HS-5 (cell line): ENCODE data around the gene GABRR2.

Experiments
- DNase-seq: peaks from one replicate; pipeline ENCODE4 v3.0.0-alpha.2; 2012; ENCODE audit warnings: low read depth

GABRR2 gene

DNA sequence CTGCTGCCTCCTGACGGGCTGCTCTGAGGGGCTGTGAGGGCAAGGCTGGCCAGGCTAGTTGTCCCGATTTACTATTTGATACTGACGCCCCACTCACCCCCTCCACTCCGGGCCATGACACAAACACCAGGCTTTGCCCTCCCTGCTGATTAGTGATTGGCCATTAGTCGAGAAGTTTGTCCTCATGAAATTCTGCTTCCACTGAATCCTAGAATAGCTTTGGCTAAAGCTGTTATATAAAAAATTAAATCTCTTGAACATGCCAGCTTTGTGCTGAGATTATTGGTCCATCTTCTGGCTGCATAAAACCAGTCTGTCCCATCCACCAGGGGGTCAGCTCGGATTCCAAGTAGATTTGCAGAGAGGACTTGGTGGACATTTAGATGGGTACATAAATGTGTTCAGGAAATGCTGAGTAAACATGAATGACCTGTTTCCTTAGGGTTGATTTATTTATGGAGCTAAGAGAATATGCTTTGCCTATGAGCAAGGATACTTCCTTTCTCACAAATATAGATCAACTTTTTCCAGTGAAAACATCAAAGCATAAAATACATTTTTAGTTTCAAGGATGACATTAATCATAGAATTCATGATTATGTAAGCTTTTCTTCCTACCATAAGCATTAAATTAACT lies at the start of gene GABRR2:
Gene GABRR2, minus strand, starts transcription at position 51 of the 637 bp plus-strand sequence. CDS start 134 bp downstream, outside the sequence.
- DNase-seq = no peak

DNA sequence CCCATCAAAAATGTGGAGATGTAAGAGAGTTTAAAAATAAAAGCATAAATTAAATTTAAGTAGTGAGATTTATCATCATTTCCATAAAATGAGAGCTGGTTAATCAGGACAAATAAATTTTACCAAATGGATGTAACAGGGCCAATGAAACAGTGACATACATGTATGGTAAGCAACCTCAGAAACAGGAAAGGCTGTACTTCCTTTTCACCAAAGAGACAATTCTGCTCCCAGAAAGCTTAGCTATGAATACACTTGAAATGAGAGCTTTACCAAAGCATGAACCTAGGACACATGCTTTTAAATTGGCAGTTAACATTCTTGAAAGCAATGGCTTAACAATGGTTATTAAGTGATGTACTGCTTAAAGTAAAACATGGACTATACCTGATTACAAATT lies 49.5 kb upstream of the GABRR2 start:
- no peak for DNase-seq

DNA sequence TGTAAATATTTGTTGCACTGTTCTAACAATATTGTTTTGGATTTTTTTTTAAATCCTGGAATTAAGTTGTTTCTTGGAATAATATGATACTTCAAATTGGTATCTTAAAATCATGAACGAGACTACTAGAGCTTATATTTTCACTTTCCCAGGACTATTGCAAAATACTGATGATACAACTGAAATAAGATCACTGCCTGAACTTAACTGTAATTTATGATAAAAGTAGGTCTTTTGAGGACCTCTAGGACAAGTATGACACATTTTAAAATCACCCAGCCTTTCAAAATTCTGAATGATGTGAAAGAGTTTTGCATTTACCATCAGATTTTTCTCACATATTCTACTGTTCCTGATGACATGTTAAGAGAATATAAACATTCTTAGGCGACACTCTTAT lies 46.1 kb upstream of the GABRR2 start:
- DNase-seq = no peak

DNA sequence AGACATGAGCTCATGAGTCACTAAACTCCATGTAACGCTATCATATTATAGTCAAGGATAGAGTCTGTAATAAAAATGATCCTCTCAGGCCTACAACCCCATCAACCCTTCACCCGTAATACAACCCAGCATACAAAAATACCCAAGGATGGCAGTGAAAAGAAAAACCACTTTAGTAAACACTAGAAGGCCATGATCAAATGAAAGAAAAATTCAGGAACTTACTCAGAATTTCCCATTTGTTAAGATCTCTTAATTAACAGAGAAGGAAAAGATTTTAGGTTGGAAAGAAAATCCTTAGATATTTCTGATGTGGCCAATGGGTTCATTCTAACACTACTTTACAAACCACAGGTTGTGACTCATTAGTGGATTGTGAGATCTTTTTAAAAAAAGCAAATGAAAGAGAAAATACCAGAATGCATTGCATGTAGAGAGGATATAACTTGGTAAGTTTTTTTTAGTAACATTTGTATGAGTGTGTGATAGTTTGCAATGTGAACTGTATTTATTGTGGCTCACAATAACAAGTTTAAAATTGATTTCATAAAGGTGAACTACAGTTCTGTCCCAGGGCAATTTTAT lies 45.4 kb upstream of the GABRR2 start:
- no peak for DNase-seq

DNA sequence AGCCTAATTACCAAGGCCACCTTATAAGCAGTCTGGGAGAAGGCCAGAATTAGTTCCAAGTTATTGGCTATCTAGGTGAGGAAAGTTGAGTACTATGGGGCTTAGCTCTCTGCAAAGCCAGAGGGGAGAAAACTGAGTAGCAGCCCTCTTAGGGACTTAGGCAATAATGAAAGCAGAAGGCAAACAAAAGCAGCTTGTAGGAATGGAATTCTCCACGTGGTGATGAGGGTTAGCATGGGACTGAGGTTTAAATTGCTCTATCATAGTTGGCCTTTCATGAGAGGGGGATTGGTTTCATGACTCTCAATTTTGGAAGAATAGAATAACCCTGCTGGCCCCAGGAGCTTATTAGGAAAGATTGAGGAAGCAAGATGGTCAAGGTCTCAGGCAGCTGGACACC lies 44.5 kb upstream of the GABRR2 start:
- DNase-seq = no peak

DNA sequence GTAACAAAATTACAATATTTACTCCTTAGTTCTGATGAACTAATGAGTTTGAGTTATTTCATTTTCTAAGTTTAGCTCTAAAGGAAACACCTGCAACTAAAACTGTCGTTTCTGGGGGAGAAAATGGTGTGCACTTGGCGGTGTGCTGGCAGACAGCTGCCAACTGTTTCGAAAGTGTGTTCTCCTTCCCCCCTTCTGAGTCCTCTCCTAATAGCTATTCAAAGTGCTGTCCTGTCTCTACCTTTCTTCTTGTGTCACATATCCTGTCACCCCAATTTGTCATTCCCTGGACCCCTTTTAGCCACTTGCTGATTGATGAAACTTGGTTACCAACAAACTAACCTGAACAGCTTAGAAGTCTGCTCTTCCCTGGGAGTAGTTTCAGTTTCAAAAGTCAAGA lies 42.3 kb upstream of the GABRR2 start:
- no peak for DNase-seq

DNA sequence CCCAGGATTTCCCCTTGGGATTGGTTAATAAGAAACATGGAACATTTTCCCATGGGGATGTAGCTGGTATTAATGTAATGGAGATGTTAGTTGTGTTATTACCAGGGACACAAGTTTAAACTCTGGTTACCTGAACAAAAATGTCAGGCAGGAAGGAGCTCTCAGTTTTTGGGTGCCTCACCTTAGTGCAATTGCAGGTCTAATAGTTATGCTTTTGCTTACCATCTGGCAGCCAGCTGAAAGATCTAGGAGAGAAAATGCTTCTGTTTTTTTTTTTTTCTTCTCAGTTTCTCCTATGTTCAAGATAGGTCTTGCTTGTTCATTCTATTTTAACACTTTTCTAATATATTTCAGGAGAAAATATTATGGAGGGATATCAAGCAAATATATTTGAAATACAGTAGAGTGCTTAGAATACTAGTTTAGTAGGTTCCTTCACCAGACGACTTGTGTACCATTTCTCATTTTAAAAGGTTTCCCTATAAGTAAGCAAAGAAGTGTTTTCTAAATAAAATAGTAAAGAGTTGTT lies 41.6 kb upstream of the GABRR2 start:
- no peak for DNase-seq

DNA sequence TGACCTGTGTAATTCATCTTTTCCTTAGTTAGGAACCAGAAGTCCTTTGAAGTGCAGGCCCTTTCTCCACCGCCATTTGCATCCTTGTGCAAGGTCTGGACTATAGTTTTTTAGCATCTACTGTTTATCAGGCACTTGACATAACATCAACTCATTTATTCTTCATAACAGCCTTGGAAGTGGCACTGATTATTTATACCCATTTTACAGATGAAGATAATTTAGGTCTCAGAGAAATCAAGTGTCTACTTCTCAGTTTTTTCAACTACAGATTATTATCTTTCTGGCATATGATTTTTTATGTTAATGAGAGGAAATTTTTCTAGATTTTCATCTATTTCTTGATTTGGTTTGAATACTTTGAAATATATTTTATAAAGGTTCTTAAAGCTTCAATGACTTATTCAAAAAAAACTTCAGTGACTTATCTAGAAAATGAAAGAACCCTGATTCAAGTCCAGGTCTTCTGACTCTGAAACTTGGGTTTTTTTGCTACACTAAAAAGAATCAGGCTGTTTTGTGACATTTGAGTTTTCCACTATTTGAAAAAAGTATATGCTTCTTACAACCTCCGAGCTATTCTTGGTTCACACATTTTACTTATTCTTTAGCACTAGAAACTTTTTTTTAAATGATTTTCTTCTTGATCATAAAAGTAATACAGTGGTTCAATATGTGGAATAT lies 40.6 kb upstream of the GABRR2 start:
- DNase-seq = no peak

DNA sequence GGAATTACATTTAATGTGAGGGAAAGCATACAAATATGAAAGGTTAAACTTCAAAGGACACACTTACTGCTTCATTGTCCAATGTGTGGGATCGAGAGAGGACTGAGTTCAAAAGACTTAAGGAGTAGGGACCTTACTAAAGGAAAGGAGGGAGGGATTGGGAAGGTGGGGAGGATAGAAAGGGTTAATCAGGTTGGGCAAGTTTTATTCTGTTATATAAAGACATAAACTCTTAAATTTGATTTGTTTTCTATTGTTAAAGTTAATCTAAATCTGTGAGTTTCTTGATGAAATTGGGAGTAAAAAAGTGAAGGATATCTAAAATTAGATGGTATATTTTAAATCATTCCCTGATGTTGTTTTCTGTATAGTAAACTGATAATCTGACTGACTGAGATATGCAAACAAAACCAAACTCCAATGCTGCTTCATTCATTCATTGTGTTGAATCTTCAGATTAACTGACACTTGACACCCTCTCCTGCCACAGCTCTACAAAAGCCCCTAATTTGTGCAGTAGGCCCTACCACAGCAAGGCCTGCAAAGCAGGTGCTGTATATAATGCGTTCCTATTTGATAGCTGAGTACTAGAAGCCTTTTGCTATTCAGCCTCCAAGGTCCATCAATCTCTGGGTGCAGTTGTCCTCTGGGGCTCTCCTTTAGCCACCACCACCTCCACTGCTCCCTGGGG lies 38.7 kb upstream of the GABRR2 start:
- DNase-seq = no peak

DNA sequence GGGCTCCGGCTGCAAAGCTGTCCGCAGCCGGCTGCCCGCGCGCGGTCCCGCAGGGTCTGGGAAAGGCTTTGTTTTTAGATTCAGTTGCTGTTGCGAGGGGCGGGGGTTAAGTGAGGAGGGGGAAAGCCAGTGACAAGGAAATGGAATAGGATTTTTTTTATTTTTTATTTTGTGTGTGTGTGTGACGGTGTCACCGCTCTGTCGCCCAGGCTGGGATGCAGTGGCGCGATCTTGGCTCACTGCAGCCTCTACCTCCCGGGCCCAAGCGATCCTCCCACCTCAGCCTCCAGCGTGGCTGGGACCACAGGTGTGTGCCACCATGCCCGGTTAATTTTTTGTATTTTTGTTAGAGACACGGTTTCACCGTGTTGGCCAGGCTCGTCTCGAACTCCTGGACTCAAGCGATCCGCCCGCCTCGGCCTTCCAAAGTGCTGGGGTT lies 38.0 kb upstream of the GABRR2 start:
- no peak for DNase-seq

DNA sequence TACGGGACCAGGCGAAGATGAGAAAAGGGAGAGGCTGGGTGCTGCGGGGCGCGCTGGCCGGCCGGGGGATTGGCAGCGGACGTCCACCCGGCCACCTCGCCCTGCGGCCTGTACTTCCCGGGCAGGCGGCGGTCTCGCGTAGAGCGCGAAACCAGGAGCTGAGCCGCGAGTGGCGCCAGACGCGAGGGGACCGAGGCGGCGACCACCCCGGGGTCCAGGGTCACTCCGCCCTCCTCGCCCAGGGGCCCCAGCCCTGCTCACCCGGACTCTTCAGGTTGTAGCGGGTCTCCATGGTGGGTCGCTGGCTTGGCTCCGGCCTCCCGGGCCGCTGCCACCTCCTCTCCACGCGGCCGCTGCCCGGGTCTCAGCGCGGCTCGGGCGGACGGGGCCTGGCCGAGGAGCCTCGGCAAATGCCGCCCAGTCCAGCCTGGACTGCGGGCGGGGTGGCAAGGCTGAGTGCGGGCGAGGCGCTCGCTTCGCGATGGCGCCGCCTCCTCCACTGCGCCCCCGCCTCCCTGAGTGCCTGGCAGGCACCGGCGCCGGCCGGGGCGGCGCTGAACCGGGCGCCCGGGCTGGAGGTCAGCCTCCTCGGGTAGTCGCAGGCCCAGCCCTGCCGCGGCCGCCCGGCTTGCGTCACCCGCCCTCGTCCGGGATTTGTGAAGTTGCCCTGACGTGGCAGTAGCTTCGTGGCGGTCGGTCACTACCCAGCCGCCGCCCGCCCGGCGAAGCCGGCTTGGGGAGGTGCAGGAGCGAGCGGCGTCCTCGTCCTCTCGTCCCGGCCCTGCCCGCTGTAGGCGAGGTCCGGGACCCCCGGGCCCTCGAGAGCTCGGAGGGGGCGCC lies 37.4 kb upstream of the GABRR2 start, which contains the start of gene UBE2J1:
Gene UBE2J1, minus strand, starts transcription at position 445 of the 840 bp plus-strand sequence. Its CDS starts 153 bp downstream, at position 292.
- peak; percentile 66 for DNase-seq

DNA sequence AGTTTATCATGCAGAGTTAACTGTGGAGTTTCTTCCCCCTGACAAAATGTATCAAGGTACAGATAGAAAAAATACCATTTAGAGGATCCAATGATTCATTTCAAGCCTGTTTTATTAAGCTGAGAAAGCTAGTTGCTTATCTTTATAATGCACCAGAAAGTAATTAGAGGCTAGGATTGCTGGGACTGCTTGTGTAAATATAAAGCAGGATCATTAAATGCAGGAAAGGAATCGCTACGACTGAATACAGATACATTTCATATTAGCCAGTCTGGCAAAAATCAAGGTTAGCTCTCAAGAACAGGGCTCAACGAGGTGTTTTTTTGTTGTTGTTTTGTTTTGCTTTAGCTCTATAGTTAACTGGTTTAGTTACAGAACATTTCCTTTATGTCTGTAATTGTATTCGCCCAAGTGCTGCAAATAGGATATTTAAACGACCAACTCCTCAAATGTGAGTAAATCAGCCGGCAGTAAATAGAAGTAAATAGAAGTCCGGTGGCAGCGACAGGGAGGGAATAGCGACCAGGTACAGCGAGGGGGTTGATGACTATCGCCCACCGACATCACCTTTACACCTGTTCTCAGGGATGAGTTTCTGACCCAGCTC lies 36.7 kb upstream of the GABRR2 start:
- no peak for DNase-seq

DNA sequence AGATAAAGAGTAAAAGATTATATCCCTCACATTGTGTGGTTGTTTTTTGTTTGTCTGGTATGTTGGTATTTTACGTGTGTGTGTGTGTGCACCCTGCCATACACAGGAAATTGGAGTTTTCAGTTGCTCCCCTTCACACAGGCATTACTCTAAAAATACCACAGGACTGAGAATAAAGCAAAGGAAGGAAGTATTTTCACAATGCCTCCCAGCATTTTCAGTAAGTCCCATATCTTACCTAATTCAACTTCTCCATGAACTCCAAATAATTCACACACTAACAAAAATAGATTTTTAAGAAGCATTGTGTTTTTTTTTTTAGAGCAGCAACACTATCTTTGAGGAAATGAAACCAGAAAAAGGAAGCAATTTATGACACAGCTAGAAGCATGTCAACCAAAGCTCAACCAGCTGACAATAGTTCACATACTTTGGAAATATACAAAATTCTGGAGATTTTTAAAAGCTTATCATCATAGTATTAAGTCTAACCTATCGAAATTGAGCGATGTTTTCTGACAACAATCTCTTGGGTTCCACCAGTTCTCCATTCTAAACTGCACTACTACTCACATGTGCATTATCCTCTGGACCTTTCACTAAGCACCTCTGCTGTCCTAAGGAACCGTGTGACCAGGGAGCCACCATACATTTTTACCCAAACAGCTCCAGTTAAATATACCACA lies 35.3 kb upstream of the GABRR2 start:
- DNase-seq = no peak

DNA sequence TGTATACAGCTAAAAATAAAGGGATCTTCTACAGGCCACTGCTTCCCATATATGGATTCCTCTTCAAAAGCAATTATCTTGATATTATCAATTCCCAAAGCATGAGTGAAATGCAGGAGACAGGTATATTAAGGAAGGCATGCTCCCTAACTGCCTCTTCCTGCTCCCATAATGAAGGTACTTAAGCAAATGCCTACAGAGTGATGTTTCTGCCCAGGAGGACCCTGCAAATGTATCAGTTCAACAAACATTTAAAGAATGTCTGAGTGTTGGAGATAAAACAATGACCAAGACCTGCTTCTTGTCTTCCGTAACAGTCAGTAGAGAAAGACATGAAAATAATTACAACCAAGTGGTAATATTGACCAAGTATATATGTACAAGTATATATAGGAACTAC lies 33.3 kb upstream of the GABRR2 start:
- no peak for DNase-seq

DNA sequence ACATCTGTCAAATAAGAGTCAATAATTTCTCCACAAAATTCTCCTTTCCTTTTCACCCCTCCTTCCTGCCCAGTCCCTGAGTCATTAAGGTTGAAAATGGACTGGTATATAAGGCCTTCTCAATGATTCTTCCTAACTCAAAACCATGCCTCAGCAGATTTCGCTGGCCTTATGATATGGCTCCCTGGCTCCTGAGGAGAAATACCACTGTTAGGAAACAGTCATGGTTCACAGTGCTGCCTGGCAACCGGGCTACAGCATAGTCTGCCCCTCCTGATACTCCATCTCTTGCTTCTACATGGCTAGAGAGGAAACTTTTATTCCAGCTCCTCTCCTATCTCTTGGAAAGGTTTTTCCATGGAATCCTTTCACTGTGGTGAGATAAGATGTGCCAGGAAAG lies 32.7 kb upstream of the GABRR2 start:
- no peak for DNase-seq

DNA sequence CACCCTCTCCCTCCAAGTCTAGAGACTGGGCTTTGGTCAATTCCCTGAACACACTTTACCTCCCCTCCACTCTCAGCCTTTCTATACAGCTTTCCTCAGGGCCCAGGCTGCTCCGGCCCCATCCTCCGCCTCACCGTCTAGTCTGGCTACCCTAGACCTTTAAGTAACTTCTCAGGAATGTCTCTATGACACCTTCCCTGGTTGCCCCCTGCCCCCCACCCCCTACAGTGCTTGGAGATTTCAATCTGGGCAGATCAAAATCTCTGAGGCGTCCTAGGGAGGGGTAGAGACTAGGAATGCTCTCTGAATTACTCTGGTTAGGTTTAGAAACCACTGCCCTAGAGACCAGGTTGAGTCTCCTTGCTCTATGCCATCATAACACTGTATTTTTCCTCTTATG lies 31.3 kb upstream of the GABRR2 start:
- DNase-seq = no peak

DNA sequence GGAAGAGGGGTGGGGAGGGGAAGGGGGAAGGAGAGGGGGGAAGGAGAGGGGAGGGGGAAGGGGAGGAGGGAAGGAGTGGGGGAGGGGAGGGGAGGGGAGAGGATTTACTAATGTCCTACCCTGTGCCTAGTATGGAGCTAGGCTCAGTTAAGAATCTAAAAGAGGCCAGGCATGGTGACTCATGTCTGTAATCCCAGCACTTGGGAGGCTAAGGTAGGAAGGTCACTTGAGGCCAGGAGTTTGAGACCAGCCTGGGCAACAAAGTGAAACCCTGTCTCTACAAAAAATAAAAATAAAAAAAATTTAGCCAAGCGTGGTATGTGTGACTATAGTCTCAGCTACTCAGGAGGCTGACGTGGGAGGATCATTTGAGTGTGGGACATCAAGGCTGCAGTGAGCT lies 24.5 kb upstream of the GABRR2 start:
- DNase-seq = no peak

DNA sequence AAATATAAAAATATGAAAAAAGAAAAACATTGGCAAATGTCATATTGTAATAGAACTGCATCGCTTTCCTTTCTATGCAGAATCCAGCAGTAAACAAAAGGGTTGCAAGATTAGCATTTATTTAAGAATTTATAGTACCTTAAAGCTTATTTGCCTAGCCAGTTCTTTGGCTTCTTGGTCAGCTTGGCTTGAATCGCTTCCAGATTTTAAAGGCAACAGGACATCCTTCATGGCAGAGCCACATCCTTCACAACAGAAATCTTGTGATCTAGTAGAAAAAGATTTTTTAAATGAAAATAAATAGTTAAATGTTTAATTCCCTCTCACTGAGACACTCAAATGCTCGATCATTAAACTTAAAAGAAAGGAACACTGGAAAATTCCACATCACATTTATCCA lies 20.1 kb upstream of the GABRR2 start:
- DNase-seq = no peak

DNA sequence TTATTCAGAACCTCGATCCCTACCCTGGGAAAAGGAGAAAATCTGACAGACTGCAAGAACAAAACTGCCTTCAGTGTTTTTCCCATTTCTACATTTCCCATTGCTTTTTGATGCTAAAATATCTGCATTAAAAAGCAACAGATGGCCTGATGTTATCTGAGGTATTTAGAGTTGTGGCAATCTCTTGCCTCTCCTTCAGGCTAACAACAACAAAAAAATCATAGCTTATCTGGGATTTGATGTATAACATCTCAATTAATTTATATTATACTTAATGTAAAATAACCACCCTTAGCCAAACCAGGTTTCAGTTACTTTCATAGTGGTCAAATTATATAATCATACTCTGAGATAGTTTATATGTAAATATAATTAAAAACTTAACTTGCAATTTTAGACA lies 15.8 kb upstream of the GABRR2 start:
- DNase-seq = no peak

DNA sequence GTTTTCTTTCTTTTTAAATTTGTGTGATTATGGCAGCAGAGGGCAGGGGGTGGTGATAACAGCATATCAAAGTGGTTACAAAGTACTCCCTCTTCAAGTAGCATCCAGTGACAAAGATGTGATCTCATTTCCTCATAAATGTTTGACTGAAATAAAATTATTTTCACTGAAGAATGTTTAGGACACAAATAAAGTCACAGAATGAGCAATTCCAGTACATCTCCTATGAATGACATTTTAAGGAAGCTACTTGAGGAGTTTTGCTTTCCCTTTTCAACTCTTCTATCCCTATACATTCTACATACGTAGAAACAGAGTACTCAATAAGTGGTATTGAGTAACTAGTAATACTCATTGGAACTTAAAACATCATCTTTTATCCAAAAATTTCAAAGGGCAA lies 13.9 kb upstream of the GABRR2 start:
- DNase-seq = no peak

DNA sequence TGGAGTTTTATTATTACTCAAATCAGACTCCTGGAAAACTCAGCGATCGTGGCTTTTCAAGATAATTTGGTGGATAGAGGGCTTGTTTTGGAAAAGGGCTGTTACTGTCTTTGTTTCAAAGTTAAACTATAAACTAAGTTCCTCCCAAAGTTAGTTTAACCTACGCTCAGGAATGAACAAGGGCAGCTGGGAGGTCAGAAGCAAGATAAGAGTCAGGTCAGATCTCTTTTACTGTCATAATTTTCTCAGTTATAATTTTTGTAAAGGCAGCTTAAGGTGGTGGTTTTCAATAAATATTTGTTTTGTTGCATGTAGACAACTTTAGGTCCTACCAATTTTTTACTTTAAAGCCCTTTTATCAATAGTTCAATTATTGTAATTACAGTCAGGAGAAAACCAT lies 9.2 kb upstream of the GABRR2 start:
- DNase-seq = no peak
